22Rv1 (cell line): ENCODE data around the gene PALLD.

Source experiments
- CTCF ChIP-seq: fragments of 450-650 bp; IDR thresholded peaks from 2 replicates; pipeline ENCODE4 v1.5.1; 2017; ENCODE audit warnings: mild to moderate bottlenecking
- ZFX ChIP-seq: fragments of 450-650 bp; IDR thresholded peaks from 2 replicates; pipeline ENCODE4 v1.6.1; 2017; ENCODE audit warnings: antibody characterized with exemption, borderline replicate concordance

GRCh38 chr4:168852933-168853713 is 356.3 kb downstream of the PALLD start:
- TF ChIP-seq CTCF (no peak), ZFX (no peak)
